HG03095 (cell line): ENCODE results near the gene ARID3C.

ENCODE experiments used
- ATAC-seq: cut with Tn5 transposase; IDR thresholded peaks from one replicate; pipeline ENCODE4 v1.9.1; 2021; ENCODE audit warnings: moderate library complexity; ENCODE audit not compliant: unreplicated experiment

ARID3C gene

DNA sequence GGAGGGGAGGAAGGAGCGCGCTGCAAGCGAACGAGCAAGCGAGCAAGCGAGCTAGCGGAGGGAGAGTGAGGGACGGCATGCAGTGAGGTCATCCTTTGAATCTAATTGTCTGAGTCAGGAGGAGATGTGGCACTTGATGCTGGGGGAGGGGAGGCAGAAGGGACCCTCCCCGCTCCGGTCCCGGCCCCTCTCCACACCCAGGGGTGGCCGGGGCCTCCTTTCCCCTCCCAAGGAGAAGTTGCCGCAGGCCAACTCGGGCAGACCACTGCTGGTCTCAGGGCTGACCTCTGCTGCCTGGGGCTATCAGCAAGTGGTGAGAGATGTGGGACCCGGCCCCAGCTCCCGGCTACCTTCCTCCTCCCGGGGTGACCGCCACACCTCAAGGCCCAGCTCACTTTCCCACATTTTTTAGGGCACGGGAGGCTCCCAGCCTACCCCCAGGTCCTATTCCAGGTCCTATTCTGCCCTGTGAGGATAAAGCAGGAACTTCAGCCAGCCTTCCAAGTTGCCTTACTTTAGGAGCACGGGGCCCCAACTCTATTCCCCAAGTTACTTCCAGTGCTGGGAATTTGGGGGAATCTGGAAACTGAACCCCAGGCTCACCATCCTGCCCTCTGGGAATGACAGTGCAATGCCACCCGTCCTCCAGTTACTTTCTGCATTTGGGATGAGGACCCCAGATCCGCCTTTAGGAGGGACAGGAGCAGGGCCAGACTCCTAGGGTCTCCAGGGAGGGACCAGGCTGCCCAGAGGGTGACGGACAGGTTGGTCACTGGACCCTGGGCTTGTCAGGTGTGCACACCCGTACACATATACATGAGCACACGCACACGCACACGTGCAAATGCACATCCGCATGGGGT, 50.4 kb downstream of the ARID3C start:
- no peak for ATAC-seq

- ATAC-seq = no peak
Observed at GRCh38 chr9:34577400-34578240, 51.2 kb downstream of the ARID3C start.

DNA sequence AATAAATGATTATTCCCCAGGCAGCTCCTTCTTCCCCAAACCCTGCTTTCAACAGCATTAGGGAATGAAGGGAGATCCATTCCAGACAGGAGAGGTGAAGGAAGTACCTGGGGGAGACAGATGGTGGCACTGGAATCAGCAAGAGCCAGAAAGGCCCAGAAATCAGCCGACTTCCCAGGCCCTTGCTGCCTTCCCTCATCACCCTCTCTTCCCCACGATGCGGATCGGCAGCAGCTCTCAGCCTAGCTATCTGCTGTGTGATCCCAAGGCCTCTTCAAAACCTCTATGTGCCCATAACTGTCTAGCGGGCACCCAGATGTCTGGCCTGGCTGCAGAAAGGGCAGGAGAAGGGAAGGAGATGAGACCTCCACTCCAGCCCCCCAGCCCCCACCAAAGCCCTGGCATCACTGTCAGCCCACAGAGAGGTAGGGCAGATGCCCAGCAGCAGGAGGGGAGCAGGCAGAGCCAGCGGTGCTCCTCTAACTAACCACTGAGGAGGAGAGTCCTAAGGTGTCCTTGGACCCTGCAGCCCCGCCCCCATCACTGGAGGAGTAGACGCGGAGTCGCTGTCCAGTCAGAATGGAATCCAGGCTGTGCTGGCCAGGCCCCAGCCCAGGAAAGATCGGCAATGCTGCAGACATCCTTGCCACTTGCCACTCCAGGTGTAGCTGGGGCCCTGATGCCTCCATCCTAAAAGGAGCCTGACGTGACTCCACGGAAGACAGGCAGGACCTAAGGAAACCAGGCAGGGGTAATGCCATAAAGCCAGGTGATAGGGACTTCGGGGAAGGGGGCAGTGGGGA, 52.1 kb downstream of the ARID3C start:
- no peak for ATAC-seq

DNA sequence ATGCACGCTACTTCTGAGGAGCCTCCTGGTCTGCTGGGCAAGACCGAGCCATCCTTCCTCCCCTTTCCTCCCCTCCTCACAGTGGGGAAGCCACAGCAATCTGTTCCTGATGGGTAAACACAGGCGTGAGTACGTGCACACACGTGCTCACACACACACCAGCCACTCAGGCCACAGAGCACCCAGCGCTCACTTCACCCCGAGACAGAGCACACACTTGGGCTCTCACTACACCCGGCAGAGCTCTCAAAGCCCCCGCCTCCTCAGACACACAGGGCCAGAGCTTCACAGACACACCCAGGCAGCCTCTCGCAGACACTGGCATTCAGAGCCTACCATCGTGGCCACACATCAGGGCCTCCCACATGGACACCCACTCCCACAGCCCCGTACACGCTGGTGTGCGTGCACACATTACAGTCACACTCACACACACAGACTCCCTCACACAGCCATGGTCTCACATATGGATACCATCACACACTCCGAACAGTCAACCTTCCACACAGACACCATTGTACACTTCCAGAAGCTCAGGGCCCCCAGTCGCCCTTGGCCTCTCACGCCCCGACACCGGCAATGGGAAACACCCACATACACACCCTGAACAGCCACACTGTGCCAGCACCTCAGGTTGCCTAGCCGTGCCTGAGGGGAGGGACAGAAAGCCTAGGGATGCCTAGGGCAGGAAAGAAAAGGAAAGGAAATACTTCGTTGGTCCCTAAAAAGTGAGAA, 52.8 kb downstream of the ARID3C start:
- ATAC-seq = no peak

- ATAC-seq = no peak
Observed at GRCh38 chr9:34575241-34575640, 53.6 kb downstream of the ARID3C start.

DNA sequence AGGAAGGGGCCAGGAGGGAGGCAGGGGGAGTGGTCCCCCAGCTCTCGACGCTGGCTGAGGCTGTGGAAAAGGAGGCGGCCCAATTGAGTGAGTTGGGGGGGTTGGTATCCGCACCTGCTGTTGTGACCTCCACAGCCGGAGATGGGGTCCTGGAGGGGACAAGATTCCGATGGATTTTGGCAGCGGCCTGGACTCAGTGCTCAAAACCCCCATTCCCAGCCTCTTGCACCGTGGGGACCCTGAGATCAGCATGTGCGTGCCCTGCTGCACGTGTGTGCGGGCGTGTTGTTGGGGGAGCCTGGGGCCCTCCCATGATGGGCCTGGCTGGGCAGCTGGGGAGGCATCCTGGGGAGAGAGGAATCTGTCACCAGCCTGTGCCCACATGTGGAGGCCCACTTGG, 54.3 kb downstream of the ARID3C start:
- no peak for ATAC-seq

GRCh38 chr9:34573599-34574325, 55.1 kb downstream of the ARID3C start:
- no peak for ATAC-seq

DNA sequence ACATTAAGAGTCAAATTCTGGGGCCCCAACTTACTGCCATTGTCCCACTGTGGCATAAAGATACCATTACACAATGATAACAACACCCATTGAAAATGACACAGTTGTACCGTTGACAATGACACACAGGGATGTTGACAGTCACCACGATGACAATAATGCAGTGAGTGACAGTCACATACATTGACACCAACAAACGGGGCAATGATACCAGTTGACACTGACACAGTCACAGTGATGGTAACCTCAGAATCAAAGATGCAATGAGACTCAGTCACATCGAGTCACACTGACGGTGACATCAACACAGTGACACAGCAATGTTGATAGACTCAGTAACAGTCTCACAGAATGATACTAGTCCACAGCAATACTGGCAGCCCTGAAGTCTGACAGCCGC, 56.2 kb downstream of the ARID3C start:
- no peak for ATAC-seq

- no peak for ATAC-seq
Observed at GRCh38 chr9:34572092-34572491, 56.8 kb downstream of the ARID3C start.

GRCh38 chr9:34571481-34571810, 57.4 kb downstream of the ARID3C start:
- ATAC-seq = no peak
